Caki2 (cell line): ENCODE results near the gene CSK. TPM values are rescaled to one million over a fixed set of nuclear protein-coding genes. Genes with fewer than 3 reads are reported as not detected.

ENCODE experiments used
- DNase-seq: peaks from one replicate; pipeline ENCODE4 v3.0.0-alpha.2; 2015; ENCODE audit warnings: low read depth
- in situ Hi-C: cut with HindIII; loops from 2 replicates; pipeline ENCODE4 v1.10.0; 2016; ENCODE audit warnings: low sequenced_read_pairs, low pct_unique_long_range_greater_than_20kb, mixed read lengths
- total RNA-seq: library from RNA; depleted of rRNA; stranded (reverse); fragments of >200 nt; shearing (Covaris generic); gene quantifications from 2 replicates; pipeline ENCODE4 v1.2.3, GENCODE V29; 2014; ENCODE audit warnings: low replicate concordance

Gene CSK
- total RNA-seq, 1 experiment from 2014 or later: 16.0 TPM

DNA sequence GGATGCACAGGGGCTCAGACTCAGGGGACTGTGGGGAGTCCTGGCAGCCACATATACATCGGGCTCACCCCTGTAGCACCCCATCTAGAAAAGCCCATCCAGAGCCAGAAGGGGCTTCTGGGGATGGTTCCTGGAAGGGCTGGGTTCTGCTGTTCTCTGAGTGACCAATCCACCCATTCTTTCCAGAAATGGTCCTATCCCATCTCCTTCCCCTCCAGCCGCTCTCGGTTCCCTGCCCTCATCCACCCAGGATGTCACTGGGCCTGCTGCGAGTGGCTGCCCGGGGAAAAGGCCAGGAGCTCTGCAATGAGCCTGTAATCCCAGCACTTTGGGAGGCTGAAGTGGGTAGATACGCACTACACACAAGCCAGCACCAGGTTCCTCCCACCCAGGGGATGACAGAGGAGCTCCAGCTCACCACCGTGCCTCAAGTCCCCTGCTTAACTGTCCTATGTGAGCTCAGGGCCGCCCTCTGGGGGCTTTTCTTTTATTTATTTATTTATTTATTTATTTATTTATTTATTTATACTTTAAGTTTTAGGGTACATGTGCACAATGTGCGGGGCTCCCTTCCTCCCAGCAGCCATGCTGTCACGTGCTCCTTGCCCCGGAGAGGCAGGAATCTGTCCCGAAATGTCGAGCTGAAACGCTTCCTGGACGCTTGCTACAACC is 13.6 kb upstream of the CSK start:
- no peak for DNase-seq
- in situ Hi-C loops: loop anchor here (25.0 kb wide), 1 partner anchor 406 kb away; the partner anchor contains the start of gene CYP11A1

DNA sequence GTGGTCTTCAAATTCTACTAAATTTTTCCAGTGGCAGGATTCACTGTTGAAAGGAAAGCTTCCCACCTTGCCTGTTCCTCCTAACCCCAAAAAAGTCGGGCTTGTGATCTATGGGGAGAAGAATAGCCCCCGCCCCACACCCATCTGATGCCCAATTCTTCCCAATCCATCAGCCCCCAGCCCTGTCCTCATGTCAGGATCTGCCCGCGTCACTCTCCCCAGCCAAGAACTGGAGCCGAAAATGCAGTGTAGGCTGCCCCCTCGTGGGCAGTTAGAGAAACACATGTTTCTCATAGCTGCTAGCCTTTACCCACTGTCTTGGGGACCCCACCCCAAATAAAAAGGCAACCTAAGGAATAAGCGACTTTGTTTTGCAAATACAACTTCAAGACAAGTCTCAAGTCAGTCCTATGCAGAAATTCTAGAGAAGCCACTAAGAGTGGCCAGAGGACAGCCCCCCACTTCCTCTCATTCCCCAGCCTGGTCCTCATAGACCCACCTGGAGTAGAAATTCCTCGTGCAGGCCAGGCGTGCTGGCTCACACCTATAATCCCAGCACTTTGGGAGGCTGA is 13.0 kb upstream of the CSK start:
- in situ Hi-C loops: loop anchor here (25.0 kb wide), 1 partner anchor 407 kb away; the partner anchor contains the start of gene CYP11A1
- peak; percentile 48 for DNase-seq

DNA sequence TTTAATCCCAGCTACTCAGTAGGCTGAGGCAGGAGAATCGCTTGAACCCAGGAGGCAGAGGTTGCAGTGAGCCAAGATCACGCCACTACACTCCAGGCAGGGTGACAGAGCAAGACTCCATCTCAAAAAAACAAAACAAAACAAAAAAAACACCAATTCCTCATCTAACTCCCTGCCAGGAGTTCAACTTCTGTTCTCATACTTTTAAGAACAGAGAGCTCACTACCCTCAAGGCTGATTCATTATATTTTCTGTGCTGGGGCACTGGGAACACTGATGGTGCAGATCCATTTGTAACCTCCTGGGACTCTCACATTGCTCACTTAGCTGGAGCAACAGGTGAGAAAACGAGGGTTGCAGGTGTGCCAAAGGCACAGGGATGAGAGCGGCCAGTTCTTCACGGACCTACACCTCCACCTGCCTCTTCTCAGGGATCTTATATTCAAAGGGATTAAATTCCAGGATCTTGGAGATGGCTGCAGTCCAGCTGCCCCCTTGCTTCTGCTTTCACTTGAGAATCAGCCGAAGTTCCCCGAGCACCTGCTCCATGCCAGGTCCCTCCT is 12.3 kb upstream of the CSK start:
- no peak for DNase-seq
- in situ Hi-C loops: loop anchor here (10.0 to 25.0 kb wide), 2 partner anchors 135 to 407 kb away; partner anchors contain the start of gene CYP11A1

DNA sequence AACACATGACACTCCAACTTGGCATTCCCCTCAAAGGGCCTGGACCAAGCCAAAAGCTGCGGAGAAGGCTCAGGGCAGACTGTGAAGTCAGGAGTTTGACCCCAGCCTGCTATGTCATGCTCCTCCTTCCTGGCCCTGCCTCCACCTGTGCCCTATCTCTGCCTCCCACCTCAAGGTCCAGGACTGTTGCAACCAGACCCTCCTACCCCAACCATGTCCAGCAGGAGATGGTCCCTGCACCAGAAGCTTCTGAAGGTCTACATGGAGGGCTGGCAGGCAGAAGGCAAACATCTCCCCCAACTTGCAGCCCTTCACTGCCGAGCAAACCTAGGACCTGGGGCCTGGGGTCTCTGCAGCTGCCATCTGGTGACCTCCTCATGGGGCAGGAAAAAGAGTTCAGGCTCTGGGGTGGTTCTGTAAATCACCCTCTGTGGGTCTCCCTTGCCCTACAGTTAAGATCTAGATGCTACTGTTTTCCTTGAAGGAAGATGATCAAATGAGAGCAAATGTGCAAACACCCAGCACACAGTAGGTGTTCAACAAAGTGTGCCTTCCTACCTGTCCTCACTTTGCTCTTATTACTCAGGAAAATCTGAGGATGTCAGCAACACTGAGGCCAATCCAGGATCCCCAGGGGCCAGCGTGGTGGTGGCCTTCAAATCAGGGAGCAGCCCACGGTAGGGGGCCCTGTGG is 11.5 kb upstream of the CSK start:
- in situ Hi-C loops: loop anchor here (10.0 to 25.0 kb wide), 2 partner anchors 136 to 408 kb away; partner anchors contain the start of gene CYP11A1
- DNase-seq: no peak

DNA sequence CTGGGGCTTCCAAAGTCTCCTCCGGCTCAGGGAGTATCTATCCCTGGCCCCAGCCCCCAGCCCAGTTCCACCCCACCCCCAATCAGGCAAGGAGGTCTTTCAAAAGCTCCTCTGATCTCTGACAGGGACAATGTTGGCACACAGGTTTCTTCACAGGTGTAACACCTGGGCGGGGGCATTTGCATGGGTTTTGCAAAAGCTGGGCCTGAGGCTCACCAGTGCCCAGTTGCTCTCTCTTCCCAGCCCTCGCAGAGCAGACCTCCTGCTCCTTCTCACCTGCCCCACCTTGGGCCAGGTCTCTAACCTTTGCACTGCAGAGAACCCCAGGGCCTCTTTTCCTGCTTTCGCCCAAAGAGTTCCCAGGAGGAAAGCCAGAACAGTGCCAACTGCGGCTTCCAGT is 8.6 kb upstream of the CSK start:
- in situ Hi-C loops: loop anchor here (10.0 to 25.0 kb wide), 2 partner anchors 139 to 411 kb away; partner anchors contain the start of gene CYP11A1

DNA sequence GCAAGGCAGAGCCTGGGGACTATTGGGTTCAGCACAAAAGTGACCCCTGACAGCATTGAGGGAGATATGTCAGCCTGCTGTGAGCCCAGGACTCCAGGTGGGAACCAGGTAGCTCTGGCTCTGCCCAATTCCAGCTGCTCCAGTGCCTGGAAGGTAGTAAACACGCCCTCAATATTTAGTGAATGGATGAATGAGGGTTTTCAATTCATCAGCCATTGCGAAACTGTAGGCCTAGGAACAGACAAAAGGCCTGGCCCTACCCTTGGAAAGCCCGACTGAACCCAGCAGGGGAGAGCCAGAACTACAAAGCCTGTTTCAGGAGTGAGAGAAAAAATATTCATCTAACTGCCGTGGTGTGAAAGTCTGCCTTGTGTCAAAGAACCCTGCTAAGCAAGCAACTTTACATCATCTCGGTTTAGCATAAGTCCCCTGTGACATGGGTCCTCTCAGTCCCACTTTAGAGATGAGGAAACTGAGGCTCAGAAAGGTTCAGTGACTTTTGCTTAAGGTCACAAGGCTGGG is 8.1 kb upstream of the CSK start:
- in situ Hi-C loops: loop anchor here (10.0 to 25.0 kb wide), 2 partner anchors 139 to 411 kb away; partner anchors contain the start of gene CYP11A1
- DNase-seq: no peak

More for the DNA sequence above, 8.6 kb upstream of the CSK start:
- no peak for DNase-seq

DNA sequence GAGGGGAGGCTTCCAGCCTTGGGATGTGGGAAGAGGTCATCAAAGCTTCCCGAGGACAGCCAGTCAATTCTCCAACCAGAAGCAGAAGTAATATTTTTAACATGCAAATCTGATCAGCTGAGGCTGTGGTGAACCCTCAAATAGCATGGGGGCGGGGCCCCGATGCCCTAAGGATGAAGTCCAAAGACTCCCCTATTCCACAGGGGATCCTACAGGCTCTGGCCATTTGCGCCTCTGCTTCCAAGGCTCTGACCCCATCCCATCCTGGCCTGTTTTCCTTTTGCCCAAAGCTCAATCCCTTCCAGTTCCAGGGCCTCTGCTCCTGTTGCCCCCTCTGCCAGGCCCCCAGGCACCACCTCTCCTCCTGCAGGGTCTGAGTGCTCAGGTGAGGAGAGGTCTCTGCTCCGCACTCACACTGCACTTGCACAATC is 6.7 kb upstream of the CSK start:
- no peak for DNase-seq
- in situ Hi-C loops: loop anchor here (10.0 kb wide), 1 partner anchor 140 kb away; no protein-coding TSS in a partner anchor

DNA sequence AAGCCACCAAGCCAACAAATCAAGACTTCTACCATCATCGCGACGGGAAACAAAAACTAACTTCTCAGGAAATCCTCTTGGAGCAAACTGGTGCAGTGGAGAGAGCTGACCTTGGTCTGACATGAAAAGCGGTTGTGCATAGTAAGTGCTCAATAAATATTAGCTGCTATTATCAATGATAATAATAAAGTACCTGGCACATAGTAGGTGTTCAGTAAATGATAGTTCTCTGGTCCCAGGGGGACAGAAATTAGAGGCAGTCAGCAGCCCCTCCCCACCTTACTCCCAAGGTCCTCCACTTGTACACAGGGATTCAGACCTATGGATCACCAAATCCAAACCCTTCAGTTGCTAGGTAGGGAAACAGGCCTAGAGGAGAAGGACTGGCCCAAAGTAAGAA is 6.0 kb upstream of the CSK start:
- in situ Hi-C loops: loop anchor here (10.0 kb wide), 1 partner anchor 141 kb away; no protein-coding TSS in a partner anchor
- DNase-seq: no peak

DNA sequence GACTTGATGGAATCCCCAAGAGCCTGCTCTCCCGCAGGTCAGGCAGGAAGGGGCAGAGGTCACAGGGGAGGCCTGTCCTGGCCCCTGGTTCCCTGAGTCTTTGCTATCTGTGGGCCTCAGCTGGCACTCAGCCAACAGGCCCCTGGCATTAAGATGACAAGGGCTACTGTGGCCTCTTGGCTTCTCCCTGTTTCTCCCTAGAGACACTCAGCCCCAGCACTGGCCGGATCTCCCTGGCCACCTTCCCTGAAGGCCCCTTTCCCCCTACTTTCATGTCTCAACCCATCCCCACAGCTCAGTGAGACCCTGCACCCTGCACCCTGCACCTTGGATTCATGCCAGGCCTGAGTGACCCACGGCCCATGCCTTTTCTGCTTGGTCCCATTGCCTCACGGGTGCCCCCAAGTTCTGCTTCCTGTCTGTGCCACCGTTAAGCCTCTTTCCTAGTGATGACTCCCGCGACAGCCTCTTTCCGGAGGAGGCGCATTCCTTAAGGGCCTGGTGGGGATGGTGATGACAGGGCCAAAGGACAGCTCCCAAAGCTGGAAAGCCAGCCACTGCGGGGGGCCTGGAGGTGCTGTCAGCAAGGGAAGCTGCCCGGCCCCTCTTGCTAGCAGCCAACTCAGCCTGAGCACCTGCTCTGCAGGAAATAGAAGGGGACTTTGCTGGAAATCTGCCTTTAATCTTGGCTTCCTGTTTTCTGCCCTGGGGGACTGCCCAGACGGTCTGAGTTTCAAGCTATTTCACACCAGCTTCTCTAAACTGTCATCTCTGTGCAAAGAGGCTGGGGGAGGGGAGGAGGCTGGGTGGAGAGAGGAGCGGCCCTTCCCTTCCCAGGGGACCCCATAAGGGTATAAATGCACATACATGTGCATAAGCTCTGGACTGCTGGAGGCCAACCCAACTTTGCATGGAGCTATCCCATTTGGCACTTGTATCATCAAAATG is 4.8 kb upstream of the CSK start:
- in situ Hi-C loops: loop anchor here (10.0 kb wide), 1 partner anchor 142 kb away; no protein-coding TSS in a partner anchor
- DNase-seq: no peak

DNA sequence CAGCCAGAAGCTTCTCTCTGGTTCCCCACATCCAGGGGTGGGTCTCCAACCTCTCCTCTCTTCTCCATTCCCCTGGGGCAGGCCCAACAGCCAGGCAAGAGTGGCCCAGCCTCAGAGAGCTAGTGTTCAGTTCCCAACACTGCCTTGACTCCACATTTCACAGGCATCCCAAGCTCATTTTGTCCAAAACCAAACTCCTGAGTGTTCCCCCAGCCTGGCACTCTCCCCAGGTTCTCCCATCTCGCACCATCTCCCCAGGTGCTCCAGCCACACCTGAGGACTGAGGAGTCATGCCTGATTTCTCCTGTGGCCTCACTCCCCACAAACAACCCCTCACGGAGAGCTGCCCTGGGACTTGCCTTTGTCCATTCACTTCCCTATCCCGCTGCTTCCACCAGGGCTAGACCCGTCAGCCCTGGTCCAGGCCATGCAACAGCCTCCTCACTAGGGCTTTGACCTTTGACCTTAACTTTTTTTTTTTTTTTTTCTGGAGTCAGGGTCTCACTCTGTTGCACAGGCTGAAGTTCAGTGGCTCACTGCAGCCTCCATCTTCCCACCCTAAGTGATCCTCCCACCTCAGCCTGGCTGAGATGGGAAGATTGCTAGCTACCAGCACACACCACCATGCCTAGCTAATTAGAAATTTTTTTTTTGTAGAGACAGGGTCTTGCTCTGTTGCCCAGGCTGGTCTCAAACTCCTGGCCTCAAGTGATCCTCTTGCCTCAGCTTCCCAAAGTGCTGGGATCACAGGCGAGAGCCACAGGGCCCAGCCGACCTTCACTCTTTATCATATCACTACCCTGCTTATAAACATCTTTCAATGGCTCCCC is 3.9 kb upstream of the CSK start:
- in situ Hi-C loops: loop anchor here (10.0 kb wide), 1 partner anchor 143 kb away; no protein-coding TSS in a partner anchor
- DNase-seq: no peak

DNA sequence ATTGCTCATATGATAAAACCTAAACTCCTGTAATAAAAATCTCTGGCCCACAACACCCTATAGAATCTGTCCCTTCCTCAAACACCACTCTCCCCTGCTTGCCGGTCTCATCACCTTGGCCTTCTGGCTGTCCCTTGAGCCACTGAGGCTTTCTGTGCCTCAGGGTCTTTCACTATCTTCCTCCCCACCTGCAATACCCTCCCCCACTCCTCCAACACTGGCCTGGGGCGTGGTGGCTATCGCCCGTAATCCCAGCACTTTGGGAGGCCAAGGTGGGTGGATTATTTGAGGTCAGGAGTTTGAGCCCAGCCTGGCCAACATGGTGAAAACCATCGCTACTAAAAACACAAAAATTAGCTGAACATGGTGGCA is 3.3 kb upstream of the CSK start:
- in situ Hi-C loops: loop anchor here (10.0 kb wide), 1 partner anchor 144 kb away; no protein-coding TSS in a partner anchor
- DNase-seq: no peak

DNA sequence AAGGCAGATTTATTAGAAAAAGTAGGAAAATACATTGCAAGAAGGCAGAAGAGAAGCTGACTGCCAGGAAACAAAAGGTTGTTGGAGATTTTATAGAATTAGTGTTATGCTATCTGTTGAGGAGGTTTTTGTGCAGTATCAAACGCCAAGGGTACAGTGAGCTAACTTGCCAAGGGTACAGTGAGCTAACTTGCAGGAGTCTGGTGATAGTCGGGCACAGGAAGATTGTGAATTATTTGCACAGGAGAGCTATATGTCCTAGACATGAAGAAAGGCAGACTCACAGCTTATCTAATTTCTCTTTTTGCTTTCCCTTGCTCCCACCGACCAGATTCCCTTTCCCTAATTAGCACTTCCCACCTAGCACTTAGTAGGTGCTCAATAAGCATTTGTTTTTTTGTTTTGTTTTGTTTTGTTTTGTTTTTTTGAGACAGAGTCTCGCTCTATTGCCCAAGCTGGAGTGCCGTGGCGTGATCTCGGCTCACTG is 2.7 kb upstream of the CSK start:
- no peak for DNase-seq
- in situ Hi-C loops: loop anchor here (10.0 kb wide), 1 partner anchor 144 kb away; no protein-coding TSS in a partner anchor

DNA sequence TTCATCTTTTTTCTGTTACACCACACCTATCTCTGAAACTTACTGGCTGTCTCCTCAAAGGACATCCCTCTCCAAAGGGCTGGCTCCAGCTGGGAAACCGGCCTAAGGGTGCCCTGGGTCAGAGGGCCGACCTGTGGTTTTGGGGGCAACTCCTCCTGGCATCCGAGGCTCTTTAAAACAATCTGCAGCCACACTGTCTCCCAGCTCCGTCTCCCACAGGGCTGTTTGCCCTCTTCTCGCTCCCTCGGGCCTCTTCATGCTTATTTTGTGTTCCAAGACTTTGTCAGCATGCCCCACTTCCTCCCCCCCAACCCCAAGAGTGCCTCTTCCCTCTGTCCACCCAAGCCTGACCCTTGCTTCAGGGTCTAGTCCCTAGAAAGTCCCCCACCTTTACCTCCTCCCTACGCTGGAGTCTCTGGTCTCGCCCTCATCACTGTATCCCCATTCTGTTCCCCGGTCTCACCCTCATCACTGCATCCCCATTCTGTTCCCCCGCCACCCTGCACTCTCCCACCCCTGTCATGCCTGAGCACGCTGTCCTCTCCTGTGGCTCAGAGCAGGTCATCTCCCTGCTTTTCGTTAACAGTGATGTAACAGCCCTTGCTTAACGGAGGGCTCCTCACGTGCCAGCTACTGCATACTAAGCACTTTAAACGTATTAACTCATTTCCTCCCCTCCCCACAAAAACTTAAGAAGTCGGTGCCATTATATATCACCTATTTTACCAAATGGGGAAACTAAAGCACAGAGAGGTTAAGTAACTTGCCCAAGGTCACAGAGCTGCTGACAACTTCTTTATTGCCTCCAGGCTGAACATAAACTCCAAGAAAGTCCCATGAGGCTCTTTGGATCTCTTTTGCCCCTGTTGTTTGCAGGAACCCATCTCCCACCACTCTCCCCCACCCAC is 1.1 kb upstream of the CSK start:
- in situ Hi-C loops: no loop called here
- DNase-seq: no peak

DNA sequence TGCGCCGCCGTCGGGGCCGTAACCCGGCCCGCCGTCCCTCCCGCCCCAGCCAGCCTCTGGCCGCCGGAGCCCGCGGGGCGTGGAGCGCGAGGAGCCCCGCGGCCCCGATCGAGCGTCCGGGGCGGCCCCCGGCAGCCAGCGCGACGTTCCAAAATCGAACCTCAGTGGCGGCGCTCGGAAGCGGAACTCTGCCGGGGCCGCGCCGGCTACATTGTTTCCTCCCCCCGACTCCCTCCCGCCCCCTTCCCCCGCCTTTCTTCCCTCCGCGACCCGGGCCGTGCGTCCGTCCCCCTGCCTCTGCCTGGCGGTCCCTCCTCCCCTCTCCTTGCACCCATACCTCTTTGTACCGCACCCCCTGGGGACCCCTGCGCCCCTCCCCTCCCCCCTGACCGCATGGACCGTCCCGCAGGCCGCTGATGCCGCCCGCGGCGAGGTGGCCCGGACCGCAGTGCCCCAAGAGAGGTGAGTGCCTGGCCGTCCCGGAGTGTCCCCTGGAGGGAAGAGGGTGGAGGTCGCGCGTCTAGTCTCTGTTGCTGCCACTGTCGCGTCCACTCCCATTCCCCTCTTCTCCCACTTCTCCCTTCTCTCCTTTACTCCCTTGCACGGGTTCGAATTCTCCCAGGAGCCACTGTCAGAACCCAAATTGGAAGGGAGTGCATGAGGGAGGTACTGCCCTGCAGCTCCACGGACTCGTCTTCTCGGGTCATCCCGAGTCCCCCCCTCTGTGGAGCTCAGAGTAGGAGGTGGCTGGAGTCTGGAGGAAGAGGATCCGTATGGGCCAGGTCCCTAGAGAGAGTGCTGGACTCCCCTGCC is 585 bp downstream of the CSK start:
- DNase-seq: no peak
- in situ Hi-C loops: no loop called here
